ENCODE measurements around the gene RIMS4.

The RIMS4 gene

DNA sequence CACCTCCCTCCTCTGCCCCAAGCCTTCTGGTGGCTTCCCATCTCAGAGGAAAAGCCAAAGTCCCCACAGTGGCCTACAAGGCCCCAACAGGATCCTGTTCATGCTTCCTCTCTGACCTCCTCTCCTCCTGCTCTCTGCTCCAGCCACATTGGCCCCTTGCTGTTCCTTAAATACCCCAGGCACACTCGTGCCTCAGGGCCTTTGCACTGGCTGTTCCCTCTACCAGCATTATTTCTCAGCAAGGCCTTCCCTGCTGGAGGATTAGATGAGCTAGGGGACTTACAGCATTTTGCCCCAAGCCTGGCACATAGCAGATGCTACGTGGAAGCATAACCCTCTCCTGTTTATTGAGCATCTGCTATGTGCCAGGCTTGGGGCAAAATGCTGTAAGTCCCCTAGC is 87.4 kb downstream of the RIMS4 start:
- Histone ChIP-seq H3K79me2 (ENCODE audit: low read length) (no peaks in the 10 kb centered on the region), H3K9me2 (replicated peaks; ENCODE audit: insufficient read depth, low read length) (no peaks in the 10 kb centered on the region), H3K27me3 (replicated peaks; ENCODE audit: insufficient read depth, low read length) (peaks cover 51% of the 10 kb centered on the region), H3K27ac (ENCODE audit: low read length) (no peak overlapping the region), H2AFZ (ENCODE audit: low read length) (no peak overlapping the region), H3K4me3 (ENCODE audit: low read length) (no peak overlapping the region), H3K4me2 (ENCODE audit: low read depth, low read length) (no peak overlapping the region), H4K20me1 (ENCODE audit: insufficient read depth, low read length) (no peaks in the 10 kb centered on the region), H3K9me3 (replicated peaks; ENCODE audit: insufficient read depth, low read length) (no peaks in the 10 kb centered on the region), H3K4me1 (ENCODE audit: low read length) (peaks cover 4% of the 10 kb centered on the region; the same call in 1 of the 2 replicates), H3K36me3 (replicated peaks; ENCODE audit: insufficient read depth, low read length) (no peaks in the 10 kb centered on the region), H3F3A (ENCODE audit: insufficient read depth, low read length) (no peaks in the 10 kb centered on the region), H3K9ac (ENCODE audit: low read length) (no peak overlapping the region)
- TF ChIP-seq EZH2 (optimal IDR thresholded peaks at IDR 0.05; ENCODE audit: low read depth, low read length) (no peak), EZH2phosphoT487 (IDR thresholded peaks at IDR 0.05; ENCODE audit: low read length) (no peak)
- TF ChIP-seq, protein P1, sequence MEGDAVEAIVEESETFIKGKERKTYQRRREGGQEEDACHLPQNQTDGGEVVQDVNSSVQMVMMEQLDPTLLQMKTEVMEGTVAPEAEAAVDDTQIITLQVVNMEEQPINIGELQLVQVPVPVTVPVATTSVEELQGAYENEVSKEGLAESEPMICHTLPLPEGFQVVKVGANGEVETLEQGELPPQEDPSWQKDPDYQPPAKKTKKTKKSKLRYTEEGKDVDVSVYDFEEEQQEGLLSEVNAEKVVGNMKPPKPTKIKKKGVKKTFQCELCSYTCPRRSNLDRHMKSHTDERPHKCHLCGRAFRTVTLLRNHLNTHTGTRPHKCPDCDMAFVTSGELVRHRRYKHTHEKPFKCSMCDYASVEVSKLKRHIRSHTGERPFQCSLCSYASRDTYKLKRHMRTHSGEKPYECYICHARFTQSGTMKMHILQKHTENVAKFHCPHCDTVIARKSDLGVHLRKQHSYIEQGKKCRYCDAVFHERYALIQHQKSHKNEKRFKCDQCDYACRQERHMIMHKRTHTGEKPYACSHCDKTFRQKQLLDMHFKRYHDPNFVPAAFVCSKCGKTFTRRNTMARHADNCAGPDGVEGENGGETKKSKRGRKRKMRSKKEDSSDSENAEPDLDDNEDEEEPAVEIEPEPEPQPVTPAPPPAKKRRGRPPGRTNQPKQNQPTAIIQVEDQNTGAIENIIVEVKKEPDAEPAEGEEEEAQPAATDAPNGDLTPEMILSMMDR (IDR thresholded peaks at IDR 0.05; ENCODE audit: low read length) = no peak
- DNase-seq = no peak

DNA sequence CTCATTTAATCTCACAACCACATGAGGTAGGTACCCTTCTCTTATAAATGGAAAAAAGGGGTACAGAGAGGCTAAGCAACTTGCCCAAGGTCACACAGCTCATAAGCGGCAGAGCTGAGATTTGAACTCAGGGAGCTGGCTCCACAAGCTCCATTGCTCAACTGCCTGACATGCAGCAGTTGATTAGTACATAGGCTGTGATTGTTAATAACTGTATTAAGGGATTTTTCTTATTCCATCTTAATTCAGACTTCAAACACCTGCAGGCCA is 88.6 kb downstream of the RIMS4 start:
- H3K27ac ChIP-seq (ENCODE audit: low read length) = no peak overlapping the region
- no peaks in the 10 kb centered on the region for H3K36me3 ChIP-seq (replicated peaks; ENCODE audit: insufficient read depth, low read length)

DNA sequence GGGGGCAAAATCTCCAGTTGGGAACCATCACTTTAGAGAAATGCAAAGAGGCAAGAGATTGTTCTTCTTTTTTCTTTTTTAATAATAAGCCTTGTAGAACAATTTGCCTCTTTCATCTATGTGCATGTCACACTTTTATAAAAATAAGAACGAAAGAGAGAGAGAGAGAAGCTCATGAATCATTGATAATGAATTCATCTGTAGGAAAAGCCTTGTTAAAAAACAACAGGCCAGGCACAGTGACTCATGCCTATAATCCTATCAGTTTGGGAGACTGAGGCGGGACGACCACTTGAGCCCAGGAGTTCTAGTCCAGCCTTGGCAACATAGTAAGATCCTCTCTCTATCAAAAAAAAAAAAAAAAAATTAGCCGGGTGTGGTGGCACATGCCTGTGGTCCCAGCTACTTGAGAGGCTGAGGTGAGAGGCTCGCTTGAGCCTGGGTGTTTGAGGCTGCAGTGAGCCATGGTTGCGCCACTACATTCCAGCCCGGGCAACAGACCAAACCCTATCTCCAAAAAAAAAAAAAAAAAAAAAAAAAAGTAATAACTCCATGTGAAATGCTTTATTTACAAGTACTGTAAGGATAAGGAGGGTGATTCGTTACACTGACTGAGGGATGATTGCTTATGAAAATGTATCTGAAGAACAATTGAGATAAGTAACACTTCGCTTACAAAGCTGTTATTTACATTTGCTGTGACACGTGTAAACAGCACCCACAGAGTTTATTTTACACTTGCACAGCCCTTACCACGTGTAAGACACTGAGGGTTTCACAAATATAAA is 89.2 kb downstream of the RIMS4 start:
- peaks cover 4% of the 10 kb centered on the region; the same call in 1 of the 2 replicates for H3K4me1 ChIP-seq (ENCODE audit: low read length)
- H4K20me1 ChIP-seq (ENCODE audit: insufficient read depth, low read length) = no peaks in the 10 kb centered on the region
- no peaks in the 10 kb centered on the region for H3F3A ChIP-seq (ENCODE audit: insufficient read depth, low read length)
- H3K9ac ChIP-seq (ENCODE audit: low read length) = no peak overlapping the region
- H3K79me2 ChIP-seq (ENCODE audit: low read length) = no peaks in the 10 kb centered on the region
- no peak for DNase-seq
- H3K9me2 ChIP-seq (replicated peaks; ENCODE audit: insufficient read depth, low read length) = no peaks in the 10 kb centered on the region
- peaks cover 60% of the 10 kb centered on the region for H3K27me3 ChIP-seq (replicated peaks; ENCODE audit: insufficient read depth, low read length)
- H2AFZ ChIP-seq (ENCODE audit: low read length) = no peak overlapping the region
- H3K27ac ChIP-seq (ENCODE audit: low read length) = no peak overlapping the region
- no peak overlapping the region for H3K4me3 ChIP-seq (ENCODE audit: low read length)
- no peak for TF ChIP-seq EZH2phosphoT487 (IDR thresholded peaks at IDR 0.05; ENCODE audit: low read length)
- TF ChIP-seq, protein P1 (IDR thresholded peaks at IDR 0.05; ENCODE audit: low read length) = no peak
- no peak for TF ChIP-seq EZH2 (optimal IDR thresholded peaks at IDR 0.05; ENCODE audit: low read depth, low read length)
- H3K36me3 ChIP-seq (replicated peaks; ENCODE audit: insufficient read depth, low read length) = no peaks in the 10 kb centered on the region
- no peaks in the 10 kb centered on the region for H3K9me3 ChIP-seq (replicated peaks; ENCODE audit: insufficient read depth, low read length)
- no peak overlapping the region for H3K4me2 ChIP-seq (ENCODE audit: low read depth, low read length)

More for the DNA sequence above, 88.6 kb downstream of the RIMS4 start:
- Histone ChIP-seq H4K20me1 (ENCODE audit: insufficient read depth, low read length) (no peaks in the 10 kb centered on the region), H2AFZ (ENCODE audit: low read length) (no peak overlapping the region), H3K9me3 (replicated peaks; ENCODE audit: insufficient read depth, low read length) (no peaks in the 10 kb centered on the region), H3F3A (ENCODE audit: insufficient read depth, low read length) (no peaks in the 10 kb centered on the region), H3K4me3 (ENCODE audit: low read length) (no peak overlapping the region), H3K27me3 (replicated peaks; ENCODE audit: insufficient read depth, low read length) (peaks cover 54% of the 10 kb centered on the region), H3K79me2 (ENCODE audit: low read length) (no peaks in the 10 kb centered on the region), H3K4me2 (ENCODE audit: low read depth, low read length) (no peak overlapping the region), H3K9ac (ENCODE audit: low read length) (no peak overlapping the region), H3K4me1 (ENCODE audit: low read length) (peaks cover 4% of the 10 kb centered on the region; the same call in 1 of the 2 replicates), H3K9me2 (replicated peaks; ENCODE audit: insufficient read depth, low read length) (no peaks in the 10 kb centered on the region)
- TF ChIP-seq EZH2 (optimal IDR thresholded peaks at IDR 0.05; ENCODE audit: low read depth, low read length) = no peak
- no peak for DNase-seq

DNA sequence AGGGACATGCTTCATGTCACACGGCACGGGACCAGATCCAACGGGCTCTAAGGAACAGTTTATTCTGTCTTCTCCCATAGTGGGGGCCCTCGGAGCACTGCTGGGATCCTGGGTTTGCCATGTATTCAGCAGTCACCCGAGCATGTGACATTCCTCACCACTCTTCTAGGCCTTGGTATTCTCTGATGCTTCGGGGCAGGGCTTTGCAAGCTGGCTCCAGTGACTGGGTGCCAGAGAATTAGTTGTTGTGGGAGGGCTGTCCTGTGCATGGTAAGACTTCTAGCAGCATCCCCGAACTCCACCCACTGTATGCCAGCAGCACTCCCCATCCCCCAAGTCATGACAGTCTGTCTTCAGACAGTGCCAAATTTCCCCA is 89.7 kb downstream of the RIMS4 start:
- DNase-seq = no peak

More for the DNA sequence above, 89.7 kb downstream of the RIMS4 start:
- H3K9ac ChIP-seq (ENCODE audit: low read length) = no peak overlapping the region
- no peaks in the 10 kb centered on the region for H3K9me2 ChIP-seq (replicated peaks; ENCODE audit: insufficient read depth, low read length)
- no peaks in the 10 kb centered on the region for H4K20me1 ChIP-seq (ENCODE audit: insufficient read depth, low read length)
- H3K9me3 ChIP-seq (replicated peaks; ENCODE audit: insufficient read depth, low read length) = no peaks in the 10 kb centered on the region
- no peak overlapping the region for H2AFZ ChIP-seq (ENCODE audit: low read length)
- H3K4me3 ChIP-seq (ENCODE audit: low read length) = no peak overlapping the region
- no peaks in the 10 kb centered on the region for H3K36me3 ChIP-seq (replicated peaks; ENCODE audit: insufficient read depth, low read length)
- H3F3A ChIP-seq (ENCODE audit: insufficient read depth, low read length) = no peaks in the 10 kb centered on the region
- TF ChIP-seq EZH2 (optimal IDR thresholded peaks at IDR 0.05; ENCODE audit: low read depth, low read length) (no peak), EZH2phosphoT487 (IDR thresholded peaks at IDR 0.05; ENCODE audit: low read length) (no peak)
- TF ChIP-seq, protein P1 (IDR thresholded peaks at IDR 0.05; ENCODE audit: low read length) = no peak
- H3K4me2 ChIP-seq (ENCODE audit: low read depth, low read length) = no peak overlapping the region
- no peaks in the 10 kb centered on the region for H3K79me2 ChIP-seq (ENCODE audit: low read length)
- H3K4me1 ChIP-seq (ENCODE audit: low read length) = peaks cover 4% of the 10 kb centered on the region; the same call in 1 of the 2 replicates
- H3K27ac ChIP-seq (ENCODE audit: low read length) = no peak overlapping the region
- peaks cover 62% of the 10 kb centered on the region for H3K27me3 ChIP-seq (replicated peaks; ENCODE audit: insufficient read depth, low read length)

Measured in MM.1S (cell line).